ENCODE results near the gene PRKAR1B.

The PRKAR1B gene

GRCh38 chr7:691361-692045 is 35.6 kb downstream of the PRKAR1B start:
- DNase-seq, result no peak

- no peak for DNase-seq
These were observed 36.4 kb downstream of the PRKAR1B start for GRCh38 chr7:690478-691360.

- no peak for DNase-seq
These were observed 41.5 kb downstream of the PRKAR1B start for GRCh38 chr7:685540-685939.

- DNase-seq, result no peak
These were observed 42.7 kb downstream of the PRKAR1B start for GRCh38 chr7:684416-684815.

- DNase-seq, result no peak
These were observed 43.4 kb downstream of the PRKAR1B start for GRCh38 chr7:683526-684205.

- no peak for DNase-seq
These were observed 44.3 kb downstream of the PRKAR1B start for GRCh38 chr7:682810-683209.

- no peak for DNase-seq
These were observed 45.4 kb downstream of the PRKAR1B start for GRCh38 chr7:681551-682307.

- no peak for DNase-seq
These were observed 46.5 kb downstream of the PRKAR1B start for GRCh38 chr7:680411-681127.

GRCh38 chr7:676972-677385 is 50.1 kb downstream of the PRKAR1B start:
- no peak for DNase-seq

GRCh38 chr7:676246-676971 is 50.7 kb downstream of the PRKAR1B start:
- DNase-seq, result no peak

- DNase-seq, result no peak
These were observed 52.3 kb downstream of the PRKAR1B start for GRCh38 chr7:674454-675410.

- no peak for DNase-seq
These were observed 53.2 kb downstream of the PRKAR1B start for GRCh38 chr7:673681-674453.

- DNase-seq, result no peak
These were observed 54.2 kb downstream of the PRKAR1B start for GRCh38 chr7:672891-673290.

GRCh38 chr7:671415-672042 is 55.6 kb downstream of the PRKAR1B start:
- no peak for DNase-seq

- no peak for DNase-seq
These were observed 56.3 kb downstream of the PRKAR1B start for GRCh38 chr7:670501-671390.

GRCh38 chr7:668958-669357 is 58.1 kb downstream of the PRKAR1B start:
- DNase-seq, result no peak

GRCh38 chr7:668139-668931 is 58.7 kb downstream of the PRKAR1B start:
- no peak for DNase-seq

Measured in NCI-H446 treated with DMSO at 0.1 percent for 48 hours (cell line).